HG03457 (cell line): ENCODE results near the gene UCHL3.
A peak's percentile ranks its signal among the peaks of the same experiment; 100 is the strongest.

Source experiments
- ATAC-seq: cut with Tn5 transposase; IDR thresholded peaks from one replicate; pipeline ENCODE4 v1.9.1; 2021; ENCODE audit warnings: moderate number of reproducible peaks; ENCODE audit not compliant: unreplicated experiment

UCHL3 gene

DNA sequence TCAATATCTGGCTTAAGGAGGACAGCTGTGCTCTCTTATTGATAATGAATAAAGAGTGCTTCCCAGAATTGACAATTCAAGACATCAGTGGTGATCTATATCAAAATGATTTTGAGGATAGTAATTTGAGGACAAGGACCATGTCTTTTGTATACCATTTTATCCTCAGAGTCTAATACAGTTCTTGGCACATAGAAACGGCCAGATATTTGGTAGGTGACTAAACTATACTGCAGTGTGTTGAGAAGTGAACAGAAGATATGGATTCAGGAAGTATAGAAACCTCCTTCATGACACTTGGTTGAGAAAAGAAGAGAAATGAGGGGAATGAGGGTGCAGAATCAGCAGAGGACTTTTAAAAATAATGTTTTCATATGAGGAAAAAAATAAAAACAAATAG, 70.4 kb downstream of the UCHL3 start:
- no peak for ATAC-seq

DNA sequence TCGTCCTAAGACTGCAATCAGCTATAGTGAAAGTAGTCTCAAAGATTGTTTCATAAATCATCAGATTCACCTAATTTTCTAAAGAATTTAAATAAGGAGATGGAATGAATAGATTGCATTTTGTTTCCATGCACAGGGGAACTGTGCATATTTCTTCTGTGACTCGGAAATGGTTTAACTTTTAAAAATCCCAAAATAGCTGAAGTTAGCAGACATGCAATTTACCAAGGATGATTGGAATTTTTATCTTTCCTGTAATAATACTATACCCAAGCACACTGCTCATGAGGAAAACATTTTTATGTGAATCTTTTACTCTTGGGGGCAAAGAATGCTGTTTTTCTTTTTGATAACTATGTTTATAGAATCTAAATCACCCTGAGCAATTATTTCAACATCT, 71.6 kb downstream of the UCHL3 start:
- ATAC-seq = no peak

DNA sequence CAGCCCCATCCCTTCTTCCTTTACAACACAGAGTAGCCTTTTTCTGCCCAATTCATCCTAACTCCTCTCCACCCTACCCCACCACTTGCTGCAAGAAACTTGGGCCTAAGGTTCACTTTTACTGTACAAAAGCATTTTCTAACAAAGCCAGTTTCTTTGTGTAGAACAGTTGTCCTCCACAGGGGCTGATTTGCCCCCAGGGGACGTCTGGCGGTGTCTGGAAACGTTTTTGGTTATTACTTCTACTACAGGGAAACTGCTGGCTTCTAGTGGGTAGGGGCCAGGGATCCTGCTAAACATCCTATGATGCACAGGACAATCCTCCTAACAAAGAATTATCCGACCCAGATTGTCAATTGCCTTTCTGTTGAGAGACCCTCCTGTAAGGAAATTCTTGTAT, 79.2 kb downstream of the UCHL3 start:
- no peak for ATAC-seq

DNA sequence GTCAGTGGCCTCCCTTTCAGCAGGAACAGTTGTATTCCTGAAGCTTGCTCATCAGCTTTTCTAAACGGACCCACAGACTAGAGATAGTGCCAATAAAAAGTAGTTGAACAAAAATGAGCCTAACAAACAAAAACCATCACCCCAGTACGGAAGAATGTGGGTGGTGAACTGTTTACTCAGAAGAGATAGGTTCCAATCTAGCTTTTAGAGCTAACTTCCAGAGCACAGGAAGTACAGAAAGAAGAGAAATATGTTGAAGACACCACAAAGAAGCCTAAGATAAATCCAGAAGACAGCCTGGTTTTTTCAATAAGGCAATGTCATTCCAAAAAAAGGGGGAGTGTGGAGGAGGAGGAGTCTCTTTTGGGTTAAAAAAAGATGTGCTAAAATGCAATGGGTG, 83.7 kb downstream of the UCHL3 start:
- ATAC-seq = no peak

DNA sequence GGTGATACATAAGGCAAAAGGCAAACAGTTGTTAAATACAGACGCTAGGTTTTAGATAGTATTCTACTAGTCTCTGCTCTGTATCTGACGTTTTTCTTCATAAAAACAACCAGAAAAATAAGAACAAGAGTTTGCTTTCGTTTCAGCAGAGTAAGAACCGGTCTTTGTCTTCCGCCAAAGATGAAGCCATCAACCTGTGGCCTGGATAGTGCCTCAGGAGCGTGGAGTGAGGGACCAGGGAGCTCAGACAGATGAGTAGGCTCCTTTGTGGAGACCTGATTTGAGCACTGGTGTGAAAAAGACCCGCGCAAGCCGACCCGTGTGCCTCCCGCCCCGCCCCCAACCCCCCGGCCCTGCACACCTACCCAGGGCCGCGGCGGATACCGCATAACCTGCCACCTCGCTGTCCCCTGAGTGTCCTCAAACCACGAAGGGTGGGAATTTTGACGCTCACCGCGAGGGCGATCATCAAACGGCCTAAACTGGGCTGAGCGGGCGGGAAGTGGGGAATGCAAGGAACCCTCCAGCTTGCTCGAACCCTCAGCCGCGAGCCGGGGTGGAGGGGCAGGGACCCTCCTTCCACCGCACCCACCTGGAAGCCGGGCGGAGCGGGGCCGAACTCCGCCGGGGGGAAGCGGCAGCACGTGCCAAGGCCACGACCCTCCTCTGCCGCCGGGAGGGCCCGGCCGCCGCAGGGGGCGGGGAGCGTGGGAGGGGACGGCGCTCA, 85.7 kb downstream of the UCHL3 start:
- no peak for ATAC-seq

DNA sequence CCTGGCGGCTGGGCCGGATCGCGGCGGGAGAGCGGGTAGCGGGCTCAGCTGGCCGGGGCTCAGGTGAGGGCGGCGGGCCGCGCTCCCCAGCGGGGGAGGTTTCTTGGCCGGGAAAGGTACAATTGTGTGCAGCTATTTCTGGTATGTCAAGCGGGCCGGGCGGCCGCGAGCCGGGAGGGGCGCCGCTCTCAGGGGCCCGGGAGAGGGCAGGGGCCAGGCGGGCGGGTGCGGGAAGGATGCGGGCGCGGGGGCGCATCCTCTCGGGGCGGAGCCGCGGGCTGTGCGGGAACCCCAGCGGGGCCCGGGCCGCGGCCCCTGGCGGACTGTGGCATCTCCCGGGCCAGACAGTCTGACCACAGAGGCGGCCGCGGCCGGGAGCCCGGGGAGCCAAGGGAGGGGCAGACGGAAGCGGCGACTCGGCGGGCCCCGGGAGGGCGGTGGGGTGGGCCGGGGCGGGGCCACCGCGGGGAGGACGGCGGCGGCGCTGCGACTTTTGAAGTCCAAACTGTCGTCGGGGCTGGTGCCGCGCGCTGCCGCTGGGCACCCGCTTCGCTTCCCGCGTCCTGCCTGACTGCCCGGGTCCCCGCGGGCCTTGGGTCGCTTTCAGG, 86.3 kb downstream of the UCHL3 start, which contains the start of gene LMO7:
LMO7 (plus strand) TSS at position 503 of the 608 bp plus-strand sequence. CDS start 328 bp downstream, outside the sequence.
- peak; percentile 42 for ATAC-seq

DNA sequence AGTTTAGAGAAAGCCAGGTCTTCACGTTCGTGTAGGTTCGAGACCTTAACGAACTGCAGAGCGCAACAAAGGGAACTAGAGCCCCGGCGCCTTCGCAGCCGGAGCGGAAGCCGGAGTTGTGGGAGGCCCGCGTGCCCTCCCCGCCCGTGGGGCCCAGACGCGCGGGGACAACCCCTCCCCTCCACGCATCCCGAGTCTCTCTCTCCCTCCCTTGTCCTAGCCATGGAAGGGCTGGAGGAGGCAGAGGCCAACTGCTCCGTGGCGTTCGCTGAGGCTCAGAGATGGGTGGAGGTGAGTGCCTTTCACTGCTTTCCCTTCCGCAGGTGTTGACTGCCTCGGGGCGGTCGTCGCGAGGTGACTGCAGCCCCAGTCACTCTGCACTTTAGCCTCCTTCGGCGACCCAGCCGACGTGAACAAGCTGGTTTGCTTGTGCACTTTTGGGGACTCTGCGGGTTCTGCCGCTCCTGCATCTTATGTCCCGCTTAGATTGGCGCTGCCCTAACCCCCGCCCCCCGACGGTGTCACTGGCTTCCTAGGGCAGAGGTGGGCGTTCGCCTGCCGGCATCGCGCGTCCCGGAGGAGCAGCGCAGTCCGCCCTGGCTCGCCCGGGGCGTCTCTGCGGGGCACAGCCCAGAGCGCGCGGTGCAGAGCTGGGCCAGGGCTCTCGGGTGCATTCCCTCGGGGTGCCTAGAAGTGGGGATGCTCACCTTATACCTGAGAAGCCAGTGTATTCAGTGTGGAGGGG, 87.0 kb downstream of the UCHL3 start:
- peak; percentile 48 for ATAC-seq

DNA sequence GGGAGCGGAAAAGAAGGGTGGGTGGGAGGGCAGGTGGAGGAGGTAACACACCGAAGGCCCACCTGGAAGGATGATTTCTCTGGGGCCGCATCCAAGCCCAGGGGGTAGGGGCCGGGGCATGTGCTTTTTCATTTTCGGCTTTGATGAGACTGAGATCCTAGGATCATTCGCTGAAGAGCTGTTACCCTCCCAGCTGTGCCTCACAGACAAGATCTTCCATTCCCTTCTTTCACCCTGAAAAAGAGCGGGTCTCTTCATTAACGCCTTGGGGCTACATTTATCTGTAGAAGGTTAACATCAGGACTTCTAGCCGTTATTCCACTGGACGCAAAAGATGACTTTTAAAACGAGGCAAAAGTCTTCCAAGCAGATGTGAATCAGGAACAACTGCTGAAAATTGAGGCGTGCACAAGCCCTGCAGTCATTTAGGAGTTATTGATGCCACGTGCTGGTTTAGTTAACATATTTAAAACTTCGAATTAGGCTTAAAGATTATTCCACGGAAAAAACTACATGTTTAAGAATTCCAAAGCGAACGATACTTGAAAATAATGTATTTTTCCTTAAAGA, 87.7 kb downstream of the UCHL3 start:
- no peak for ATAC-seq

DNA sequence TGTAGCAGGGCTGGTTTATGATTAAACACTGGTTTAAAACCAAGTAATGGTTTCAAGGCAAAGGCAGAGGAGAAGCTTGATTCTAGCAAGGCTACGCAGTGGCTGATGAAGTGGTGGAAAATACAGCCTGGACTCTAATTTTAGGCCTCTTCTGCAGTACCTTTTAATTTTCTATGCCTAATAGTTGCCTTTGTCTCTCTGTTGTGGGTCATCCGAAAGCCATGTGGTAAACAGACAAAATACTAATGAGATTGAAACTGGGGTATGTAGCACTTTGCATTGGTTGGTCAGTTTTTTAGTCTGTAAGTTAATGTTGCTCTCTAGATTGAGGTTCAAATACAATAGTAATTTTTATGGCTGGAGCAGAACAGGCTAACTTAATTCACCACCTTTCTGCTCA, 89.9 kb downstream of the UCHL3 start:
- no peak for ATAC-seq

DNA sequence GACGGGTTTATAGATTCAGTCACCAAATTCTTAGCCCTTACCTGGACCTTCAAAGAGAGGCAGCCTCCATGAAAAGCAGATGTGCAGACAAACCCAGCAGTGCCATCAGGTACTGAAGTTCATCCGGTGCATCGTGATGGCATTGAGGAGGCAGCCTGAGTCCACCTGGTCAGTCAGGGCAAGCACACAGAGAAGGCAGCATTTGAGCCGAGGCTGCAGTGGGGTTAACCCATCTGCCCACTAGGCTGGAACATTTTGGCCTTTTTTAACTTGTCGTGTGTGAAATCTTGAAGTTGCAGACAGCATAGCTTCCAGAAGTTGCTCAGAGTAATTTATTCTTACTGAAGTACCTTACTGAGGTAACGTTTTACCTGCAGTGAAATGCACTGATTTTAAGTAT, 91.4 kb downstream of the UCHL3 start:
- no peak for ATAC-seq

DNA sequence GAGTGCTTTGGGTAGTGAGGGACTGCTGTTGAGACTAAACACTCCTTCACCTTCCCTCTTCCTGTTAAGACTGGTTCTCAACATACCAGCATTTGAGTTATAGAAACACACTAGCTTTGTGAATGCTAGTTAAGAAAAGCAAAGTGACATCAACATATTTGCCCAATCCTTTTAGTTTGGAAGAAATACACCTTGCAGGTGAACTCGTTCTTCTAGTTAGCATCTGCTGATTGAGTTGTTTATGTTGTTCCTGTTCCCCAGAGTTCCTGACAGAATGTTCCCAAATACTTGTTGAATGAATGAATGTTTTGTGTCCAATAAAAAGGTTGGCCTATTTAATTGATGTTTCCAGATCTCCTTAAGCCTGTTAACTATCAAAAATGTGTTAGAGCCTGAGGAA, 93.6 kb downstream of the UCHL3 start:
- no peak for ATAC-seq

DNA sequence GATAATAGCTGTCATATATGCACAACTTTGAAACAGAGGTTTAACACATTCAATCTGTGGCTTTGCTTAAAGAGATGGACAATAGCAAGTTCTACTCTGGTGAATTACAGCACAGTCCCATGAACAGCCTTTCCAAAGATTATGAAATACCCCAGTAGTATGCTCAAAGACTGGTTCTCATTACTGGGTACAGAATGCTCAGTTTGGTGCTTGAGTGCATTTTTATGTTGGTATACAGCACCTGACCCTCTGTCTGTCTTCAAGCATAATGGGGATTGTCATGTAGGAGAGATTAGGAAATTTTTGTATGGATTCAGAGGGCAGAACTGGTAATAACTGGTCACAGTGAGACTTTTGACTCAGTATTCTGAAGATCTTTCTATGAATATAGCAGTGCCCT, 94.1 kb downstream of the UCHL3 start:
- ATAC-seq = no peak

DNA sequence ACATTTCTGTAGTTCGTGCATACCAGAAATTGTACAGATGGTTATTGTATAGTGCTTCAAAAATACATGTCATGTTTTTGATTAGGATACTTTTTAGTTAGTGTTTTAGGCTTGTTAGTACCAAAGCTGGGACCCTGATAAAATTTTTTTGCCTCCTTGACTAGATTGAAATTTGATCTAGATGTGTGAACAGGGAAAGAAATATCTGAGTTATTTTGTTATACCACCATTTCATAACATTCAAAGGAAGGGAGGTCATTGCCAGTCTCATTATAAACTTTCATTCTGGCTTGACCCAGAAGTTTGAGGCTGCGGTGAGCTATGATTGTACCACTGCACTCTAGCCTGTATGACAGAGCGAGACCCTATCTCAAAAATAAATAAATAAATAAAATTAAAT, 95.5 kb downstream of the UCHL3 start:
- ATAC-seq = no peak

DNA sequence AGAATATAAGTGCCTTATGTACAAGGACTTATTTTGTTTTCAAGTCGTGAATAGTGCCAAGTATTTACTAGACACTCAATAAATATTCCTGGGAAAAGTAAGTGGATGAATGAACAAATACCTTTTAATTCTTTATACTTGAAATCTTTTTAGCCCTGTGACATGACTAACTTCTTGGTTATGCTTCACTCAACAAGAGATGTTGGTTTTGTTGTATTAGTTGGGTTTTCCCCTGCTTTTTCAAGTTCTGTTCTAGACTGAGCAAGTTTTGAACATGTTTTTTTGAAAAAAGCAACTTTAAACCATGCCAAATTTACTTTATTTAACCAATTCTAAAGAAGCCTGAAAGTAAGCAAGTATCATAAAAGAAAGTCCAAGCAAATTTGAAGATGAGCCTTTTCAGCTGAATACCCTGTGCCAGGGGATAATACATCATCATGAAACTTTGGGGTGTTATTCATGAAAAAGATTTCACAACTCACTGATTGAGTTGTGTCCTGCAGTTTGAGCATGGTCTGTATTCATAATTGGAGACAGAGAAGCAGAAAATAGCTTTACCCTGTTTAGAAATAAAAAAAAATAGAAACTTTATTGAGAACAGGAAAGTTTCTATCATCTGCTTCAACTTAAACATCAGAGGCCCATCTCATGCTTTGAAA, 97.7 kb downstream of the UCHL3 start:
- peak; percentile 62 for ATAC-seq

DNA sequence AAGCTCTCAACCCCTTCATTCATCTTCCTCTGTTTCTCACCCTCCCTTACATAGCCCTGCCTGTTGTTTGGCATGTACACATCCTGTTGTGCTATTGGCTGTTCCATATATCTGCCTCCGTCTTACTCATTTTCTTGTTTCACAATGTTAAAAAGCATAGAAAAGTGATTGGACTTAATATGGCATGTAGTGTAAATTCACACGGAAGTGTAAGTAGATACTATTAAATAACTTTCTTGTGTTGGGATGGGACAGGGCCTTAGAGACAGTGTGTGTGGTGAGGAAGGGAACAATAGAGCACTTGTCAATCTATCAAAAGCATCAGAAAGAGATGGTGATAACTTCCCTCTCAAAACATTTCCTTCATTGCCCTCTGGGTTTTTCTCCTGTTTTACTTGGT, 98.9 kb downstream of the UCHL3 start:
- ATAC-seq = no peak

DNA sequence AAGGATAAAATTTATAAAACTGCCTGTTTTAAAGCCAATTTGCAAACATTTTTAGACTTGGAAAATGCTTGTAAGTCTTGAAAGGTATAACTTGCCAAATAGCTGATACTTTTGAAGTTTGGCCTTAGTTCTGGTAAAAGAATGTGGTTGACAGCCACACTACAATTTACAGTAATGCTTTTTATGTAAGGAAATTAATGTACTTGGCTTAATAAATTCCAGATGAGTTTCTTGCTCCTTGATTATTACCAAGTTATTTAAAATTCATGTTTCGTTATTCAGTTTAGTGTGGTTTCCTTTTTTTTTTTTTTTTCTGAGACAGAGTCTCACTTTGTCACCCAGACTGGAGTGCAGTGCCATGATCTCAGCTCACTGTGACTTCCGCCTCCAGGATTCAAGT, 101.4 kb downstream of the UCHL3 start:
- ATAC-seq = no peak

DNA sequence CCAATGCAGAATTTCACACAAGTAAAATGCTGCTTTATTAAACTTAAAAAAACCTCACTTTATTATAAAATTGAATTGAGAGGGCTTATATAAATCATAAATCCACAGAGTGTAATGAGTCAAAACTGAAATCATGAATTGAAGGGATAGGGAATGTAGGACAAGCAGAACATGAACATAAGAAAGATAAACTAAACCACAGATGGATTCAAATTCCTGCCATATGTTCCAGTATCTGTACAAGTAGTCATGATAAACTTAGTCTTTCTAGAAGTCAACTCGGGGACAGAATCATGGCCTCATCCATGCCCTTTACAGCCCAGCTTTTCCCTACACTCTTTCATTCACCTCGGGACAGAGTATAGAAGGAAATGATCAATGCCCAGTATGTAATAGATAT, 103.1 kb downstream of the UCHL3 start:
- no peak for ATAC-seq
